ENCODE data around the gene TARS3. TPM values are rescaled to one million over a fixed set of nuclear protein-coding genes. Genes with fewer than 3 reads are reported as not detected.

The TARS3 gene
- total and polyA plus RNA-seq, 5 experiments from 2014 or later: 7.2 to 37.6 (median 15.2) TPM

GRCh38 chr15:101648356-101648755 is 75.9 kb downstream of the TARS3 start:
- Mint-ChIP-seq H3K9me3 (no peaks in the 10 kb centered on the region), H3K27ac (peak overlapping the region in 3 of 10 donors; percentile 14 to 91 (median 67)), H3K36me3 (peaks cover 4 to 60% (median 7%) of the 10 kb centered on the region in 3 donors), H3K4me3 (no peak overlapping the region), H3K4me1 (peaks cover 11 to 52% (median 36%) of the 10 kb centered on the region in 4 donors), H3K27me3 (no peaks in the 10 kb centered on the region)
- DNase-seq (no peak), ATAC-seq (no peak)
- POLR2A ChIA-PET: no interaction called here

GRCh38 chr15:101647251-101647650 is 77.0 kb downstream of the TARS3 start:
- peaks cover 15 to 52% (median 38%) of the 10 kb centered on the region in 4 donors for H3K4me1 Mint-ChIP-seq
- no peak for DNase-seq
- peaks cover 4 to 71% (median 7%) of the 10 kb centered on the region in 3 donors for H3K36me3 Mint-ChIP-seq
- H3K4me3 Mint-ChIP-seq: no peak overlapping the region
- ATAC-seq: no peak
- H3K27me3 Mint-ChIP-seq: no peaks in the 10 kb centered on the region
- no peaks in the 10 kb centered on the region for H3K9me3 Mint-ChIP-seq
- POLR2A ChIA-PET: no interaction called here
- peak overlapping the region in 2 of 10 donors; percentile 44 to 65 for H3K27ac Mint-ChIP-seq

GRCh38 chr15:101646672-101647071 is 77.6 kb downstream of the TARS3 start:
- POLR2A ChIA-PET: no interaction called here
- no peak overlapping the region for H3K4me3 Mint-ChIP-seq
- no peaks in the 10 kb centered on the region for H3K27me3 Mint-ChIP-seq
- H3K36me3 Mint-ChIP-seq: peaks cover 4 to 76% (median 7%) of the 10 kb centered on the region in 3 donors
- DNase-seq: no peak
- H3K4me1 Mint-ChIP-seq: peaks cover 19 to 58% (median 43%) of the 10 kb centered on the region in 4 donors
- H3K27ac Mint-ChIP-seq: peak overlapping the region in 2 of 10 donors; percentile 38 to 78
- no peak for ATAC-seq
- H3K9me3 Mint-ChIP-seq: no peaks in the 10 kb centered on the region

GRCh38 chr15:101642361-101642760 is 81.9 kb downstream of the TARS3 start:
- ATAC-seq (no peak), DNase-seq (no peak)
- POLR2A ChIA-PET: interaction anchor here (0.9 to 1.2 kb wide), 2 partner anchors 9 to 347 kb away, joined by 3 to 5 read pairs; partner anchors contain the start of gene SNRPA1
- Mint-ChIP-seq H3K27me3 (no peaks in the 10 kb centered on the region), H3K36me3 (peaks cover 4 to 83% (median 10%) of the 10 kb centered on the region in 3 donors), H3K9me3 (no peaks in the 10 kb centered on the region), H3K4me3 (no peak overlapping the region), H3K27ac (peak overlapping the region in 9 of 10 donors; percentile 1 to 77 (median 56)), H3K4me1 (peaks cover 15 to 39% (median 26%) of the 10 kb centered on the region in 4 donors)

DNA sequence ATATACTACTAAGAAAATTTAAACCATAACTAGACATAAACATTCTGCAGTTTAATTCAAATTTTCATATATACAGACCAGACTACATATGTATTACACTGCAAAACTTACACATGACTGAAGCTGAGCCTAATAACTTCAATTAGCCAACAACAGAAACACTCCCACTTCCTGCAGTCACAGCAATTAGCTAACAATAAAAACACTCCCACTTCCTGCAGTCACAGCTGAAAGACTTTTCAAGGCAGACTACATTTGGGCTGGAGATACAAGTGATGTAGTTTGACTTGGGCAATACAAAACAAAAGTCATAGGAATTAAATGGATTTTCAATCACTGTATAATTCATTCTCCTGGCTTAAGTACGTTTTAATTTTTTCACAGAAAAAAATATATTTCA is 82.4 kb downstream of the TARS3 start:
- peak in 1 of 10 donors; percentile 11 for DNase-seq
- POLR2A ChIA-PET: interaction anchor here (0.9 to 1.2 kb wide), 2 partner anchors 10 to 347 kb away, joined by 3 to 5 read pairs; partner anchors contain the start of gene SNRPA1
- H3K4me3 Mint-ChIP-seq: no peak overlapping the region
- no peaks in the 10 kb centered on the region for H3K27me3 Mint-ChIP-seq
- H3K36me3 Mint-ChIP-seq: peaks cover 4 to 79% (median 10%) of the 10 kb centered on the region in 3 donors
- H3K9me3 Mint-ChIP-seq: no peaks in the 10 kb centered on the region
- ATAC-seq: peak in 1 of 2 donors; percentile 67
- peaks cover 16 to 39% (median 24%) of the 10 kb centered on the region in 4 donors for H3K4me1 Mint-ChIP-seq
- peak overlapping the region; percentile 1 to 76 (median 48) for H3K27ac Mint-ChIP-seq

- peak; percentile 58 to 83 (median 70) for DNase-seq
- Mint-ChIP-seq H3K27ac (peak overlapping the region; percentile 63 to 89 (median 83)), H3K4me3 (peak overlapping the region in 2 of 10 donors; percentile 3 to 32), H3K27me3 (no peaks in the 10 kb centered on the region), H3K9me3 (no peaks in the 10 kb centered on the region), H3K36me3 (peaks cover 4 to 77% (median 10%) of the 10 kb centered on the region in 3 donors), H3K4me1 (peaks cover 19 to 39% (median 22%) of the 10 kb centered on the region in 4 donors)
- POLR2A ChIA-PET: interaction anchor here (1.2 kb wide), 1 partner anchor 10 kb away, joined by 5 read pairs; no protein-coding TSS in a partner anchor
- ATAC-seq: peak; percentile 68 to 70
Measured at GRCh38 chr15:101641129-101641764, 83.0 kb downstream of the TARS3 start.

DNA sequence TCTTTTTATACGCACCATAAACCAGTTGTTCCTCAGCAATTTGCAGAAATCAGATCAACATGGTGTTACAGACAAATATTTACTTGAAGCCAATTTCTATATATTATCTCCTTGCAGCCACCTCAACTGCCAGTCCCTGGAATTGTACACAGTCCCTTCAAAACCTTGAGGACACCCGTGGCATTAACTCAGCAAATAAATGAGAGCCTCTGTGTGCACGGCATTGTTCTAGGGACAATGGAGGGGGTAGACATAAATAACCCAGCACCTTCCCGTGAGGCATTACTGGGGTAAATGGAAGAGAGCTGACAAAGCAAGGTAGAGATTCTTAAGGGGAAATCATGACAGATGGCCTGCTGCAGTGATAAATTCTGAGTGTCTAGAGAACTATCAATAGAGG is 84.6 kb downstream of the TARS3 start:
- Mint-ChIP-seq H3K27me3 (no peaks in the 10 kb centered on the region), H3K27ac (peak overlapping the region in 1 of 10 donors; percentile 68), H3K9me3 (no peaks in the 10 kb centered on the region), H3K4me3 (no peak overlapping the region), H3K36me3 (peaks cover 0 to 61% (median 3%) of the 10 kb centered on the region in 3 donors), H3K4me1 (peaks cover 16 to 31% (median 21%) of the 10 kb centered on the region in 4 donors)
- ATAC-seq: no peak
- POLR2A ChIA-PET: interaction anchor here (1.2 kb wide), 1 partner anchor 344 kb away, joined by 5 read pairs; the partner anchor contains the start of gene SNRPA1
- no peak for DNase-seq

GRCh38 chr15:101637919-101638318 is 86.4 kb downstream of the TARS3 start:
- Mint-ChIP-seq H3K27me3 (no peaks in the 10 kb centered on the region), H3K27ac (peak overlapping the region in 1 of 10 donors; percentile 53), H3K9me3 (no peaks in the 10 kb centered on the region), H3K36me3 (peaks cover 0 to 55% (median 6%) of the 10 kb centered on the region in 3 donors), H3K4me3 (no peak overlapping the region), H3K4me1 (peaks cover 16 to 26% (median 20%) of the 10 kb centered on the region in 4 donors)
- no peak for ATAC-seq
- POLR2A ChIA-PET: no interaction called here
- DNase-seq: no peak

DNA sequence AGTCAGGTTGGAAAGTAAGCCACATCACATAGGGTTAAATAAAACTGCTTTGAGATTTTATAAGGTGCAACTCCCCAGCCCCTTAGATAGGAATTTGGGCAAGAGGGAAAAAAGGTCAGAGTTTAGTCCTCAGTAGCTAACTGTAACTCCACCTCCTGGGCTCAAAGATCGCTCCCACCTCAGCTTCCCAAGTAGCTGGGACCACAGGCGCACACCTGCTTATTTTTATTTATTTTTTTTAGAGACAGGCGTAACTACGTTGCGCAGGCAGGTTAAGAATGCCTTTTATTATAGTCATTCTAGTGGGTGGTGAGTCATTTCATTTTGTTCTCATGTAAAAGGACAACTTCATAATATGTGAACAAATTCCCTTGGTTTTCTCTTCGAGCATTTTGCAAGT is 86.8 kb downstream of the TARS3 start:
- H3K27me3 Mint-ChIP-seq: no peaks in the 10 kb centered on the region
- H3K4me1 Mint-ChIP-seq: peaks cover 15 to 22% (median 18%) of the 10 kb centered on the region in 4 donors
- ATAC-seq (no peak), DNase-seq (no peak)
- peak overlapping the region in 1 of 10 donors; percentile 51 for H3K27ac Mint-ChIP-seq
- POLR2A ChIA-PET: no interaction called here
- H3K4me3 Mint-ChIP-seq: no peak overlapping the region
- no peaks in the 10 kb centered on the region for H3K9me3 Mint-ChIP-seq
- peaks cover 0 to 55% (median 10%) of the 10 kb centered on the region in 3 donors for H3K36me3 Mint-ChIP-seq

DNA sequence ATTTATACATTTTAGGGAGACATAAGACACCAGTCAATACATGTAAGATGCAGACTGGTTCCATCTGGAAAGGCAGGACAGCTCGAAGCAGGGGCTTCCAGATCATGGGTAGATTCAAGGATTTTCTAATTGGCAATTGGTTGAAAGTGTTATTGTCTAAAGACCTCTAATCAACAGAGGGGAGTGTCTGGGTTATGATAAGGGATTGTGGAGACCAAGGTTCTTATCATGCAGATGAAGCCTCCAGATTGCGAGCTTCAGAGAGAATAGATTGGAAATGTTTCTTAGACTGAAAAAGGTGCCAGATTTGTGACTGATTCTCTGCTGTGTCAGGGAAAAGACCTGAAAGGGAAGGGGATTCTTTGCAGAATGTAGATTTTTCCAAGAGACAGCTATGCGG is 87.2 kb downstream of the TARS3 start:
- H3K9me3 Mint-ChIP-seq: no peaks in the 10 kb centered on the region
- H3K4me3 Mint-ChIP-seq: no peak overlapping the region
- DNase-seq (no peak), ATAC-seq (no peak)
- no peaks in the 10 kb centered on the region for H3K27me3 Mint-ChIP-seq
- POLR2A ChIA-PET: no interaction called here
- H3K27ac Mint-ChIP-seq: peak overlapping the region in 3 of 10 donors; percentile 4 to 51 (median 16)
- peaks cover 10 to 18% (median 13%) of the 10 kb centered on the region in 4 donors for H3K4me1 Mint-ChIP-seq
- H3K36me3 Mint-ChIP-seq: peaks cover 0 to 53% (median 11%) of the 10 kb centered on the region in 3 donors

GRCh38 chr15:101635944-101636727 is 88.1 kb downstream of the TARS3 start:
- H3K4me3 Mint-ChIP-seq: no peak overlapping the region
- peak overlapping the region in 2 of 10 donors; percentile 51 to 53 for H3K27ac Mint-ChIP-seq
- POLR2A ChIA-PET: no interaction called here
- peaks cover 0 to 49% (median 11%) of the 10 kb centered on the region in 3 donors for H3K36me3 Mint-ChIP-seq
- H3K27me3 Mint-ChIP-seq: no peaks in the 10 kb centered on the region
- H3K4me1 Mint-ChIP-seq: peaks cover 6 to 9% (median 8%) of the 10 kb centered on the region in 4 donors
- DNase-seq: no peak
- H3K9me3 Mint-ChIP-seq: no peaks in the 10 kb centered on the region
- no peak for ATAC-seq

GRCh38 chr15:101633356-101633755 is 90.9 kb downstream of the TARS3 start:
- Mint-ChIP-seq H3K27me3 (no peaks in the 10 kb centered on the region), H3K36me3 (peaks cover 0 to 22% (median 8%) of the 10 kb centered on the region in 3 donors), H3K9me3 (no peaks in the 10 kb centered on the region), H3K27ac (no peak overlapping the region), H3K4me1 (peaks cover 0 to 5% (median 0%) of the 10 kb centered on the region in 4 donors), H3K4me3 (no peak overlapping the region)
- POLR2A ChIA-PET: no interaction called here
- DNase-seq: no peak
- no peak for ATAC-seq
